Neuron (in vitro differentiated cells): ENCODE data around the gene SLC16A1.
A peak's percentile ranks its signal among the peaks of the same experiment; 100 is the strongest.

Experiments used
- H2AFZ ChIP-seq: one replicate; pipeline ENCODE4 v1.6.1; 2013; ENCODE audit warnings: low read depth, mild to moderate bottlenecking, inconsistent platforms, low read length, moderate library complexity
- H3K27me3 ChIP-seq: one replicate; pipeline ENCODE4 v1.6.1; 2013; ENCODE audit warnings: low read length; ENCODE audit not compliant: insufficient read depth
- H3K36me3 ChIP-seq: one replicate; pipeline ENCODE4 v1.6.1; 2013; ENCODE audit warnings: low read length; ENCODE audit not compliant: insufficient read depth
- H3K4me1 ChIP-seq: one replicate; pipeline ENCODE4 v1.6.1; 2013; ENCODE audit warnings: low read length; ENCODE audit not compliant: insufficient read depth
- H3K4me3 ChIP-seq: 2 replicates; pipeline ENCODE4 v1.5.1; 2013; ENCODE audit warnings: mild to moderate bottlenecking, low read length, moderate library complexity
- H3K9me3 ChIP-seq: one replicate; pipeline ENCODE4 v1.6.1; 2013; ENCODE audit warnings: low read length

SLC16A1 gene

DNA sequence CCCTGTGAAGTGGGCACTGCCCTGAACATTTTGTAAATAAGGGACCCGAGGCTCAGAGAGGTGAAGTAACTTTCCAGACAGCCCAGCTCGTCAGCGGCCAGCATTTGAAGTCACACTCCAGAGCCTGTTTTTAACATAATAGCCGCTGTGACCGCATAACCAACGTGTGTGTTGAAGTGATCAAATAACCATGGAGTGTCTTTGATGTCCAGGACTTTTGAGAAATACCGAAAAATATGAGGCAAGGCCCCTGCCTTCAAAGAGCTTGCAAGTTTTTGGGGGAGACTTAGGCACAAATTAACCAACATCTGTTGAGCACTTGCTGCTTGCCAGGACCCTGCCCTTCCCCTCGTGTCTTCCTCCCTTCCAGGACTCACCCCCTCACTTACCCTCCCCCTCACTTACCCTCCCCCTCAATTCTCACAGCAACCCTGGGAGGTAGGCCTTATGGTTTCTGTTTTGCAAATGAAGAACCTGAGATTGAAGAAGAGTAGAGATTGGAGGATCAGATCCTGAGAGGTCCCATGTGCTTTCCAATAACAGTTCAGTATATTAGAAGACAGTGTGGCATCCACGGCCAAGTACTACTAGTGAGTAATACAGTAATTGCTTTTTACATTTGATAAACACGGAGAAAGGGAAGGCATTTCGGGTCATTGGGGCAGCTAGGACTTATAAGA lies 1.3 kb upstream of the SLC16A1 start:
- Histone ChIP-seq H3K36me3 (peaks cover 13% of the 10 kb centered on the region), H3K4me1 (peaks cover 22% of the 10 kb centered on the region), H3K9me3 (no peaks in the 10 kb centered on the region), H3K4me3 (peak overlapping the region; percentile 66), H3K27me3 (no peaks in the 10 kb centered on the region), H2AFZ (peak overlapping the region; percentile 75)

DNA sequence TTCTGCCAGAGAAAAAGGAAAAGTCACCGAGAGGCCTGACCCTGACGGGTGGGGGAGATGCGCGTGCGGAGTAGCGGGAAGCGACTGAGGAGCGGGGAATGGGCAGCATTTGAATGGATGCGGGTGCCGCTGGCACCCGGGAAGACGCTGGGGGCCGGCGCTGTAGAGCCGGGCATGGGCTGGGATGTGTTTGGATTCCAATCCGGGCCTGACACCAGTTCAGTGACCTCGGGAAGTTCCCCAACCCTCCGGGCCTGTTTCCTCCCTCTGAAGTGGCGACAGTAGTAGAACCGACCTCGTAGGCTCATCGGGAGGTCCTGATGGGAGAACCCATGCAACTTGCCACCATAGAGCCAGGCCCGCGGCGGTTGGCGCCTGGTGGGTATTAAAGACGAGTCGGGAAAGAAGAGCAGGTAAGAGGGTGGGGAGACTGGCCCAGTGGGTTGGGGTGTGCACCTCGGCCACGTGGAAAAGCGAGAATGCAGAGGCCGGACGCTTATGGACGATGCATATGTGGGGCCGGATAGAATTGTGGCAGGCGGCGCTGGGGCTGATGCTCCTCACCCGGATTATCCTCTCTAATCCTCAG lies 642 bp upstream of the SLC16A1 start:
- peaks cover 10% of the 10 kb centered on the region for H3K36me3 ChIP-seq
- H3K4me3 ChIP-seq, result peak overlapping the region; percentile 66
- H3K4me1 ChIP-seq, result peaks cover 22% of the 10 kb centered on the region
- no peaks in the 10 kb centered on the region for H3K27me3 ChIP-seq
- peak overlapping the region; percentile 75 for H2AFZ ChIP-seq
- no peaks in the 10 kb centered on the region for H3K9me3 ChIP-seq

DNA sequence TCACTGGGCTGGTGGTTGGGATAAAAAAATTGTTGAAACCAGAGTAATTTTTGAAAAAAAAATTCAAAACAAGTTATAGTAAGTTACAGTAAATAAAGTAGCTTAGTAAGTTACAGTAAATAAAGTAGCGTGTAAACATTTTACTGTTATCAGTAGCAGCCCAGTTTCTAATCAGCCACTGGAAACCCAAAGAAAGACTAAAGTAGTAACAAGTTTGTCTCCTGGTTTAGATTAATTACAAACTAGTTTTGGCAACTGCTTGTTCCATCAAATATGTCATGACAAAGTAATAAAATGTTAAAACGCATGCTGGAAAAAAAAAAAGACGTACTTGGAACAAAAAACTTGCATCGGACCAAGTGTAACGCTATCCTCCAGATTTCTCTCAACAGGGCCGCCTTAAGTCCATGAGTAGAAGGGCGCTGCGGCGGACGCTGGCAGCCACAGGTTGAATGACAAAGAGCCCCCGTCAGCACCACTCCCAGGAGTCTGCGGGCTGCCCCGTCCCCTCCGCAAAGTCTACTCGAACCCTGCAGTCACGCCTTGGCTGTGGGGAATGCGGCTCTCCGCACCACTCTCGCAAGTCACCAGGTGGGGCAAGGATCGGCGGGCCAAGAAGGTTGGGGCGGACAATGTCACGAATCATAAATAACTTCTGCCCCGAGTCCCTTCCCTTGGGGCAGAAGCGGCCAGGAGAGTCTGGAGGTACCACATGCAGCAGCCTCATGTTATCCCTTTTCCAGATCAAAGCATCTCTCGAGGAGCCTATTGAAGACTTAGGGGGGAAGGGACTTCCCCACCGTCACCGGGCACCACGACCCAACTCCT lies 837 bp downstream of the SLC16A1 start:
- Histone ChIP-seq H3K4me1 (peaks cover 22% of the 10 kb centered on the region), H3K4me3 (peak overlapping the region; percentile 66), H2AFZ (peak overlapping the region; percentile 75), H3K27me3 (no peaks in the 10 kb centered on the region), H3K36me3 (no peaks in the 10 kb centered on the region), H3K9me3 (no peaks in the 10 kb centered on the region)

DNA sequence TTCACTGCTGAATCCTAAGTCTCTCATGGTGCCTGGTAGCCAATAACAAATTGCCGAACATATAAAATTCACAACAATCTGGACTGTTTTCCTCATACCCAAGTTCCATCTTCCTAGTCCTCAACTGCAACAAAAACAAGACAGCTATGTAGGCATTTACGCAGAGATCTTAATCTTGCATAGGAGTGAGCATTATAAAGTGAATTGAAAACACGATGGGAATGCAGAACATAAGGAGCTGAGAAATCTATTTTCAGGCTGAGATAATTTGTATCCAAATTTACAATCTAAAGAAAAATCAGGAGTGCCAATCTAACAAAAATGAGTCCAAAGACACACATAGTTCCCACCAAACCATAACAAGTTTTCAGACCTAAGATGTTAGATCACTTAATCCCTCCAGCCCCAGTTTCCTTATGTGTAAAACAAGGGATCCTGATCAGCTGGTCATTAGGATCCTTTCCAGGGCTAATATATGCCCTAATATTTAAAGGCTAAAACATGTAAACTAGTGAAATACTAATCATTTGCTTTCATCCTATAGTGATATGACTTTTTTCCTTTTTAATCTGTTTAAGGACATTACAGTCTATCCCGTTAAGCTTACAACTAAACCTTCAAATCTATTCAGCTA lies 1.9 kb downstream of the SLC16A1 start:
- Histone ChIP-seq H3K36me3 (no peaks in the 10 kb centered on the region), H3K4me1 (peaks cover 22% of the 10 kb centered on the region), H2AFZ (no peak overlapping the region), H3K4me3 (peak overlapping the region; percentile 66), H3K27me3 (no peaks in the 10 kb centered on the region), H3K9me3 (no peaks in the 10 kb centered on the region)

DNA sequence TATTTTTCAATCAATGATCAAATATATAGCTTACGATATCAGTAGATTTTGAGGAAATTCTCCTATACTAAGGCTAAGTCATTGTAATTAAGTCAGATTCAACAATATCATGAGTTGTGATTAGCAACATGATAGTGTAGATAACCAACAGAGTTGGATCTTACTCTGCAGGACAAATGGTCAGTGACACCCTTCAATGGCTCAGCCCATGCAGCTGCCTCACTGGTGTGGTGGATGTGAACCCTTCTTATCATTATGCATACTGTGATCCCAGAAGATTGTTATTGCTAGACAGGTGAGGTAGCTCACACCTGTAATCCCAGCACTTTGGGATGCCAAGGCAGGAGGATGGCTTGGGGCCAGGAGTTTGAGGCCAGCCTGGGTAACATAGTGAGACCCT lies 5.6 kb downstream of the SLC16A1 start:
- no peaks in the 10 kb centered on the region for H3K9me3 ChIP-seq
- no peak overlapping the region for H3K4me3 ChIP-seq
- no peaks in the 10 kb centered on the region for H3K27me3 ChIP-seq
- no peak overlapping the region for H2AFZ ChIP-seq
- H3K4me1 ChIP-seq, result peaks cover 10% of the 10 kb centered on the region
- H3K36me3 ChIP-seq, result no peaks in the 10 kb centered on the region

DNA sequence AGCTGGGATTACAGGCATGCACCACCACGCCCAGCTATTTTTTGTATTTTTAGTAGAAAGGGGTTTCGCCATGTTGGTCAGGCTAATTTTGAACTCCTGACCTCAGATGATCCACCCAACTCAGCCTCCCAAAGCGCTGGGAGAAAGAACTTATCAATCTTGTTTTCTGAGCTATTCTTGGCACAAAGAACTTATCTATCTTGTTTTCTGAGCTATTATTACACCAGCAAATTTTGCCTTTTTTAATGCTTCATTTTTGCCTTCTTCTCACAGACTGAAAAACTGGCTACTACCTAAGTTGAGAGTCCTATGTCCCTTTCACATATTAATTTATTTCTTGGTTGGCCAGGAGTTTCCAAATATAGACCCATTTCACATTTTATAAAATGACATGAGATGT lies 9.3 kb downstream of the SLC16A1 start:
- peaks cover 5% of the 10 kb centered on the region for H3K36me3 ChIP-seq
- no peaks in the 10 kb centered on the region for H3K27me3 ChIP-seq

DNA sequence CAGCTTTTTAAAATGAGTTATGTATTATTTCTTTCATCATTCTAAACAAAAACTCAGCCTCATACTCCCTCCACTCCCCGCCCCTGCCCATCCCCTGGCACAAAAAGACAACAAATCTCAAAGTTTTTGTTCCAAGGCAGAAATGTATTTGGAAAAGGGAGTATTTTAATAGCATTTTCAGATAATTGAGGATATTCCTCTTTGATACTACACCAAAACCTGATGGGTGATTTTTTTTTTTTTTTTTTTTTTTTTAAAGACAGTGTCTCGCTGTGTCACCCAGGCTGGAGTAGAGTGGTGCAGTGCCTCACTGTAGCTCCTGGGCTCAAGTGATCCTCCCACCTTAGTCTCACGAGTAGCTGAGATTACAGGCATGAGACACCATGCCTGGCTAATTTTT lies 16.2 kb downstream of the SLC16A1 start:
- Histone ChIP-seq H3K4me3 (no peak overlapping the region), H2AFZ (no peak overlapping the region), H3K27me3 (no peaks in the 10 kb centered on the region), H3K36me3 (peaks cover 5% of the 10 kb centered on the region), H3K4me1 (peaks cover 12% of the 10 kb centered on the region), H3K9me3 (peaks cover 4% of the 10 kb centered on the region)

More for the DNA sequence above, 9.3 kb downstream of the SLC16A1 start:
- Histone ChIP-seq H3K9me3 (peaks cover 6% of the 10 kb centered on the region), H3K4me1 (no peaks in the 10 kb centered on the region), H3K4me3 (no peak overlapping the region), H2AFZ (no peak overlapping the region)

DNA sequence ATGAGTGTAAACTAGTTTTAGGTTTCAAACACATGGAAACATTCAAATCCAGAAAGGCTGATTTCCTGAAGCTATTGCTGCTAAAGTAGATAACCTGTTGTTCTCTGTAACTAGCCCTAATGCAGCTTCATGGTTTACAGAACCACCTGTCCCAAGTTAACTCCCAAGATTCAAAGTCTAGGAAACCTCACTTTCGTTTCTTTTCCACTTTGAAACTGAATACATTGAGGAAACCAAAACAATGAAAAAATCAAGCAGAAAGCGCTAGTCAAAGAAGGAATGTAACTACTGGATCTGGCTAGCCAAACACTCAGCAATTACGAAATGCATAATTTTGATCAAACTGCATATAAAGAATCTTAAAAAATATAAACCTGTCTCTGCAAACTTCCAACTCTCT lies 17.8 kb downstream of the SLC16A1 start:
- Histone ChIP-seq H3K27me3 (no peaks in the 10 kb centered on the region), H3K4me1 (peaks cover 17% of the 10 kb centered on the region), H3K9me3 (no peaks in the 10 kb centered on the region), H3K4me3 (no peak overlapping the region), H2AFZ (no peak overlapping the region), H3K36me3 (peaks cover 4% of the 10 kb centered on the region)

DNA sequence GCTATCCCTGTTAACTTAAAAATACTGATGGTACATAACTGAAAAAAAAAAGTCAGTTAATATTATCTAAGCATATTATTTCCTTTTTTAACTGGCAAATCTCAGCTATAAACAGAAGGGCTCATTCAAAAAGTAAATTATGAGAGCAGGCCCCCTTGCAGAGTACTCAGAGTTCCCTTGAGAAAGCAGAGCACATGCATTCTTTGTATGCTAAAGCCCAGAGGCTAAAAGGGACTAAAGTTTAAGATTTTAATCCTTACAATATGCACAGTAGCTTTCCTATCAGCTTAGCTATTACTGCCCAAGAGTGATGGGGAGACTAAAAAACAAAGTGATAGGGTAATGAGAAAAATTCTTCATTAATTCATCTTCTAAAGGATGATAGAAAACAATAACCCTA lies 18.5 kb downstream of the SLC16A1 start:
- Histone ChIP-seq H3K27me3 (no peaks in the 10 kb centered on the region), H3K4me3 (no peak overlapping the region), H2AFZ (no peak overlapping the region), H3K9me3 (no peaks in the 10 kb centered on the region), H3K4me1 (peaks cover 17% of the 10 kb centered on the region), H3K36me3 (no peaks in the 10 kb centered on the region)

DNA sequence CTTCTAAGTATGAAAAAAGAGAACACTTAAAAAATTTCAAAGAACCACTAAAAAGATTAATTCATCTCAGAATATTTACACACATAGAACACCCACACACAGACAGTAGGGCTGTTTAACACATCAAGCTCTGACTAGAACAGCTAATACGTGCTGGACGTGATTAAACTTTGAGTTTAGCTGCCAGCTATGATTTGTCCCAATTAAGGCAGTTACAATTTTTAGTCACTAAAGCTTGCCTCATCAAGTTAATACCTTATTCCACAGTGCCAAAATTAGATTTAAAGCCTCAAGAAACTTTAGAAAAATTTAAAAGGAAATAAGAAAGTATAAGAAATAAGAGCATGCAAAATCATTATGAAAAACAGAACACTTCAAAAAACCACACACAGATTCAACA lies 18.9 kb downstream of the SLC16A1 start:
- Histone ChIP-seq H3K36me3 (no peaks in the 10 kb centered on the region), H3K9me3 (no peaks in the 10 kb centered on the region), H3K4me1 (peaks cover 17% of the 10 kb centered on the region), H3K4me3 (no peak overlapping the region), H2AFZ (no peak overlapping the region), H3K27me3 (no peaks in the 10 kb centered on the region)

DNA sequence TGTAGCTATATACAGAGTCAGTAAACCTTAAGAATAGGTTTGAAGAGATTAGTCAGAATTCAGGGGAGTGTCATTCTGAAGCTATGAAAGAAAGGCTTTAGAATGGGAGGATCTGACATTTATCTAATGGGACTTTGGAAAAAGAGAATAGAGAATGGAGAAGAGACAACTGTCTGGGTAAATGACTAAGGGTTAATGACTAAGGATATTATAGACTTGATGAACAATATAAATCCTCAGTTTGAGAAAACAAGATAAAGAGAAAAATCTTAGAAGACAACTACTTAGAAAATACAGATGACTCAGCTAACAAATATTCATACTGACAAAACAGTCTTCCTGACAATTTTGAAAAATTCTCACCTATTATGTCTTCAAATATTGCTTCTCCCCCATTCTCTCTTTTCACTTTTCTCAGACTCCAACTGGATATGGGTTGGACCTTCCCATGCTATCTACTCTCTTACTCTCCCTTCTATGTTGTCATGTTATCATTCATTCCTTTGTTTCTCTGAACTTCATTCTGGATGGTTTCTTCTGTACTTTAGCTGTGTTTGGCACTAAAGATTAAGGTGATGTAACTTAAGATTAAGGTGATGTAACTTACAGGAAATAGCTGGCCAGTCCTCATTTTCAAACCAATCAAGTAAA lies 20.4 kb downstream of the SLC16A1 start:
- no peak overlapping the region for H3K4me3 ChIP-seq
- H3K4me1 ChIP-seq, result peaks cover 17% of the 10 kb centered on the region
- no peak overlapping the region for H2AFZ ChIP-seq
- H3K36me3 ChIP-seq, result no peaks in the 10 kb centered on the region
- H3K27me3 ChIP-seq, result no peaks in the 10 kb centered on the region
- no peaks in the 10 kb centered on the region for H3K9me3 ChIP-seq

DNA sequence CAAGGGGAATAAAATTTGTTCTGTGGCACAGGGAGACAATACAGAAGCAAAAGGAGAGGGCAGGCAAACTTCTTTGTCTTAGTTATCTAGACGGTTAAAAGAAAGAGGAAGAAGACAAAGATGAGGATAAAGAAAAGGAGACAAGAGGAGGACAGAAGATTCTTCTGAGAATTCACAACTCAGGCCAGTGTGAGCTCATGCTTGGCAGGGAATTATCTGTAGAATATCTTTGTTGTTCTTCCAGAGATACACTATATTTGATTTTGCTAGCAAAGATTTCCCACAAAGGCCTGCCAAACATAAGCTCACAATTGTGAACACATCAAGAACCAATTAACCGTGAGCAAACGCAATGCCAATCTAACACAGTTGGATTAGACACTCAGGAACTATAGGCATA lies 21.4 kb downstream of the SLC16A1 start:
- no peaks in the 10 kb centered on the region for H3K36me3 ChIP-seq
- peaks cover 17% of the 10 kb centered on the region for H3K4me1 ChIP-seq
- H3K9me3 ChIP-seq, result no peaks in the 10 kb centered on the region
- no peaks in the 10 kb centered on the region for H3K27me3 ChIP-seq
- H3K4me3 ChIP-seq, result no peak overlapping the region
- no peak overlapping the region for H2AFZ ChIP-seq
